HG03097 (cell line): Measurements from ENCODE around the gene SYT6.

Experiments
- ATAC-seq: cut with Tn5 transposase; IDR thresholded peaks from one replicate; pipeline ENCODE4 v1.9.1; 2021; ENCODE audit not compliant: unreplicated experiment, low FRiP score

SYT6 gene

DNA sequence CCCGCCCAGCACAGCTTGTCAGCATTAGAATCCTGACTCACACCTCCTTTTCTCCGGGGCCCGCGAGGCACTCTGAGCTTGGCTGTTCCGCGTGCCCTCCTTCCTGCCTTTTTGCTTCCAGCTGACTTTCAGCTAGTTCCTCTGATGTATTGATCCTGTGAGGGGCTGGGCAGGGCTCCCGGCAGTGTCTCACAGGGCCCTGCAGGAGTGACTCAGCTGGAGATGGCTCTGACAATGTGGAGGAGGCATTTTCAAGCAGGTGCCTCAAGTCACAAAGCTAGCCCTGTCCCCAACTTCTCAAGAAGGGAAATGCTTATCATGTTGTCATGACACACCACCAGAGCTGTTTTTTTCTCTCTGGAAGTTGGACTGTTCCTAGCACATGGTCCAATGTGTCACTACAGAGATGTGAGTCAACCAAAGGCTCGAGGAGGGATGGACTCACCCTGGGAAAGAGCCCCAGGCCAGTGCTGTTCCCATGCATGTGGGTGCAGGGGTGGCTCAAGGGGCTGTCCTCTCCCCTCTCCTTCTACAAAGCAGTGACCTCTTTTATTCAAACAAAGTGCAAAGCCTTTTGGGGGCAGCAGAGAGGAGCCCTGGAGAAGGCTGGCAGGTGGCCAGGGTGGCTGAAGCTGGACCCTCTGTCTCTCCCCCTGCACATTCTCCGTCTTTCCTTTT, 30.6 kb downstream of the SYT6 start:
- ATAC-seq, result no peak

- no peak for ATAC-seq
Observed at GRCh38 chr1:114118351-114118990, 35.2 kb downstream of the SYT6 start.

DNA sequence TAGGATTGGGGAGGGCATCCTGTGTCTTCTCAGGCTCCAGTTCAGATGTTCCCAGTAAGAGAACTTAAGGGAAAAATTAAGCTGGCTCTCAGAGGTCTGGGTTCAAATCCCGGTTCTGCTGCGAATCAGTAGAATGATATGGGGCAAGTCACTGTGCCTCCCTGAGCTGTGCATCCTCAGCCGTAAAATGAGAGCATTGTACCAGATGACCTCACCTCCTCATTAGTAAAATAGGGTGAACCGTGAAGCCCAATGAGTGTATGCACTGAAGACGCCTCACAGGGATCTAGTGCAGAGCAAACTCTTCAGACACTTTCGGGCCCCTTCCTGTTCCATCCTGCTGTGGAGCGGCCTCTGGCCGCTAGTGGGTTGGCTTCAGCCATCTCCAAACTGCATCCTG, 36.0 kb downstream of the SYT6 start:
- no peak for ATAC-seq

GRCh38 chr1:114116086-114116485, 37.6 kb downstream of the SYT6 start:
- ATAC-seq, result no peak

DNA sequence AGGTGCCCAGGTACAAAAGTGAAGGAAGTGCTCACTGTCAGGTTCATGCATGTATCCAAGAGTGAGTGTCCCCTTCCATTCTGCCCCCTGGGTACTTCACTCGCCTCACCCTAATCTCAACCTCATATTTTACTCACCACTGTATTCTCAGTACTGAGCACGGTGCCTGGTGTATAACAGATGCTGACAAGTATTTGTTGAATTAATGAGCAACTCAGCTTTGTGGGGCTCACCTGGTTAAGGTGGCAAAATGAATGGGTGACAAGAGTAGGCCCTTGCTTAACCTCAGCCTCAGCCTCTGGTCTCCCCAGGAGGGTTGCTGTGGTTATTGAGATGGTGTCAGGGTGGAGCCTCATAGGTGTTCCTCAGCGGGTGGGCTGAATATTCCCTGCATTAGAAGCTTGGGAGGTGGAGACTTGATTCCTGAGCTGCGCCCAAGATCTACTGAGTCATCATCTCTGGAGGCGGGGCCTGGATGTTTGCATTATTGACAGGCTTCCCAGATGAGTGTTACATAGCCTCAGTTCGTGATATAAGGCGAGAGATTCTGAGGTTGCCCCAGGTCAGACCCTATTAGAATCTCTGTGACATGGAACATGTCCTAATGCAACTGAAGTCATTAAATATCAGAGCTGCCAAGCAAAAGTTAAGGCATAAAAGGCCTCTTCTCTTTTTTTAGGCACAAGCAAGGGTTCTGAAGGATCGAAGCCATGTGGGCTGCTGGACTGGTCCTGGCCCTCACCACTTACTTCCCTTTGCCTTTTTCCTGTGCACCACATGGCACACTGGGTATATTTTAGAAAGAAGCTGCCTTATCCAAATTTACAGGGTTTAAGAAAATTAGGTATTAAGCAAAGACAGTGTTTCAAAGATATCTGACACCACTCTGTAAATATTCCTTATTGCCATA, 39.2 kb downstream of the SYT6 start:
- ATAC-seq, result no peak

- no peak for ATAC-seq
Observed at GRCh38 chr1:114113411-114114184, 40.1 kb downstream of the SYT6 start.

GRCh38 chr1:114112775-114113174, 40.9 kb downstream of the SYT6 start:
- ATAC-seq, result no peak

GRCh38 chr1:114111731-114112641, 41.7 kb downstream of the SYT6 start:
- ATAC-seq, result no peak

DNA sequence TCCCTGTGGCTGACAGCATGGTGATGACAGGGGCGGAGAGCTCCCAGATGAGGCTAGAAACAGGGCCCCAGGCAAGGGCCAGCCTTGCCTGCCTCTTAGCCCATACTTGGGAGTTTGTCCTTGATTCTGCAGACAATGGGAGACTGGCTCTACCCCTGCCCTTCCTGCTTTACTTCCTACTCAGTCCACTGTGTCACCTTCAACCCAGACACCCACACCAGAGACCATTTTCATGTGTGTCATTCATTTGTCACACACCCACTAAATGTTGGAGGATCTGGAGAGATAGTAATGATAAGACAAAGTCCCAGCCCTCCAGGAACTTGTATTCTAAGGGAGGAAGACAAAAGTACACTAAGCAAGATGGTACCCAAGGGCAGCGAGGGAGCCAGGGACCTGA, 43.7 kb downstream of the SYT6 start:
- ATAC-seq, result no peak

GRCh38 chr1:114108751-114109255, 44.9 kb downstream of the SYT6 start:
- ATAC-seq, result peak; percentile 58

- ATAC-seq, result no peak
Observed at GRCh38 chr1:114107474-114108435, 45.9 kb downstream of the SYT6 start.

- ATAC-seq, result no peak
Observed at GRCh38 chr1:114105421-114105979, 48.2 kb downstream of the SYT6 start.

- ATAC-seq, result no peak
Observed at GRCh38 chr1:114104949-114105348, 48.7 kb downstream of the SYT6 start.

DNA sequence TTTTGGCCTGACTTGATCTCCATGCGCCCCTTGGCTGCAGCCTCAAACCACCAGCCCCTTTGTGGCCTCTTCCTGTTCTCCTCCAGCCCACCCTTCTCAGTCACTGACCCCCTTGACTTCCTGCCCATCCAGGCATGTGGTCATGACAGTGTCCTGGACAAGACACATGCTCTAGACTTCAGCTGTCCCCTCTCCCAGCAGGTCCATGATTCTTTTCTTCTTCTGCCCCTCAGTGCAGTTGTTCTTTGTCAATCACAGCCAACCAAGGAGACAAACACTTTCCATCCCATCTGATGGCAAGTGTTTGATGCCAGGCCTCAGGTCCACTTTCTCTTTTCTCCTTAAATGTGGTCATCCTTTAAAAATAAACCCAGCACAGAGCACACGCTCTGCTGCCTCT, 49.7 kb downstream of the SYT6 start:
- no peak for ATAC-seq

DNA sequence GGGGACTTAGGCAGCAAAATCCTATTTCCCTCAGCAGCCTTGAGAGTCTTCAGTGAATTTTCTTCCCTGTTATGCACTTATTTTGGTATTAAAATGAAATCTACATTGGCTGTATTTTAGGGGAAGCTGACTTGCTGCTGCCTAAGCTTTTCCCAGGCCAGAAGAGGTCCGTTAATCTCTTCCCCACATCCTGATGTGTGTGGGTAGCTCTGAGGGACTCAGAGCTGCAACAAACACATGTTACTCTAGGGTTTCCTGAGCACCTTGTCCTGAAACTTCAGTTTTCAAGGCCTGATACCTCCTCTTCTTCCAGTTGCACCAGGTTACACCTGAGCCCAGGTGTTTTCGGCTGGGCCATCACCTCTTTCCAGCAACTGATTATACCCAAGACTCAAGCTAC, 51.5 kb downstream of the SYT6 start:
- no peak for ATAC-seq

- no peak for ATAC-seq
Observed at GRCh38 chr1:114100148-114100547, 53.5 kb downstream of the SYT6 start.

DNA sequence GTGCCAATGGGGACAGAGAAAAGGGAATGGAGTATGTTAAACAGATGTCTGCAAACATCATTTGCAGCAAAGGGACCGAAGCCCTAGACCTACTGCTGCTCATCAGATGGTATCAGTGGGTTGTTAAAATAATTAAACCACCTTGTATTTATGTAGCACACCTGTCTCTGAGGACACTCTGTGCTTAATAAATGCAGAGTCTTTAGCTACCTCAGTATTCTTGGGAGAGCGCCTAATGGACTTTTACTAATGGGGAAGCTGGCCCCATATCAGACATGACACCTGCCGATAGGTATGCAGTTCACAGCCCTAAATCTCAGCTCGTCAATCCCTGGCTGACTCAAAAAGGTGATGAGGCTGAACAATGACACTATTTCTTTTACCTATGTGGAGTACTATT, 54.4 kb downstream of the SYT6 start:
- ATAC-seq, result no peak

GRCh38 chr1:114097109-114097508, 56.6 kb downstream of the SYT6 start:
- no peak for ATAC-seq
